Colonic mucosa (tissue), 4 donors: ENCODE measurements around the gene PDIA2. TPM values are rescaled to one million over a fixed set of nuclear protein-coding genes. Genes with fewer than 3 reads are reported as not detected.

ENCODE experiments used
- DNase-seq: peaks from one replicate; pipeline ENCODE4 v3.0.0-alpha.2; 2020
- H3K27ac ChIP-seq: fragments of 200-600 bp; one replicate; pipeline ENCODE4 v1.8.0; 2021
- H3K27me3 ChIP-seq: fragments of 200-600 bp; one replicate; pipeline ENCODE4 v1.8.0; 2021
- H3K36me3 ChIP-seq: fragments of 200-600 bp; one replicate; pipeline ENCODE4 v1.8.0; 2021
- H3K4me1 ChIP-seq: fragments of 200-600 bp; one replicate; pipeline ENCODE4 v1.8.0; 2021; ENCODE audit warnings: mild to moderate bottlenecking
- H3K4me3 ChIP-seq: fragments of 200-600 bp; one replicate; pipeline ENCODE4 v1.8.0; 2021
- H3K9ac ChIP-seq, 2 donors: one replicate each; pipeline ENCODE4 v1.7.0; 2013; ENCODE audit warnings: control low read depth in 2 of 2, low read depth in 2 of 2, low read length in 2 of 2
- H3K9me3 ChIP-seq: fragments of 200-600 bp; one replicate; pipeline ENCODE4 v1.8.0; 2021
- intact Hi-C: fragments of 100-400 bp; cut with DNase I; formaldehyde crosslinking; loops from one replicate; pipeline ENCODE4 v1.14.1; 2022
- total RNA-seq, 2 donors: library from RNA; stranded (reverse); fragmentation: NEBNext Ultra II Directional in 1 of 2; extraction: Animal tissue kit (Norgen Biotek cat#: 25700) in 1 of 2; gene quantifications; one replicate each; pipeline ENCODE4 v1.2.1, GENCODE V29; 2021
- TF ChIP-seq, protein P1 (sequence below): fragments of 200-600 bp; IDR thresholded peaks from one replicate; pipeline ENCODE4 v1.8.0; 2022; ENCODE audit warnings: antibody characterized with exemption, mild to moderate bottlenecking
- donor health status: healthy.
- donor health status: DM: no; HTN: no; CAD: no.
- donor health status: DM: no; HTN: no; CAD: no.

PDIA2 gene
- total RNA-seq, 2 donors from 2014 or later = 1.4 to 2.6 TPM

DNA sequence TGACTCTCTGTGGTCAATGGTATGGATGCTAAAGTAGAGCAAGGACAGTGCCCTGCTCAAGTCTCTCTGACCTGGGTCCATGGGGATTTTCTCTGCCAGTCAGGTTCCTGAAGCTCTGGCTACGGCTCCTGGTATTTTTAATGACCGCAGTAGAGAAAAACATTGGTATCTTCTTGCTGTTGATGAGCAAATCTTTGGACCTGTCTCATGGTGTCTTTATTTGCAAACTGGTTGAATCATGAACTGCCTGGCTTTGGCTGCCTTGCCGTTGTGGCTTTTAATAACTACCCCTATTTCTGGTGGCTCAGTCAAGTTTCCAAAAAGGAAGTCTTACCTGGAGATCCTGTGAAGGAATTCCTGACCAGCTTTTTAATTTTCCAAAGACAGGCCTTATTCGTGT lies 39.6 kb upstream of the PDIA2 start:
- Histone ChIP-seq H3K9ac (no peak overlapping the region), H3K27ac (no peak overlapping the region), H3K9me3 (no peaks in the 10 kb centered on the region), H3K36me3 (no peaks in the 10 kb centered on the region), H3K4me1 (peaks cover 2% of the 10 kb centered on the region), H3K27me3 (no peaks in the 10 kb centered on the region), H3K4me3 (no peak overlapping the region)
- DNase-seq = no peak
- TF ChIP-seq, protein P1, sequence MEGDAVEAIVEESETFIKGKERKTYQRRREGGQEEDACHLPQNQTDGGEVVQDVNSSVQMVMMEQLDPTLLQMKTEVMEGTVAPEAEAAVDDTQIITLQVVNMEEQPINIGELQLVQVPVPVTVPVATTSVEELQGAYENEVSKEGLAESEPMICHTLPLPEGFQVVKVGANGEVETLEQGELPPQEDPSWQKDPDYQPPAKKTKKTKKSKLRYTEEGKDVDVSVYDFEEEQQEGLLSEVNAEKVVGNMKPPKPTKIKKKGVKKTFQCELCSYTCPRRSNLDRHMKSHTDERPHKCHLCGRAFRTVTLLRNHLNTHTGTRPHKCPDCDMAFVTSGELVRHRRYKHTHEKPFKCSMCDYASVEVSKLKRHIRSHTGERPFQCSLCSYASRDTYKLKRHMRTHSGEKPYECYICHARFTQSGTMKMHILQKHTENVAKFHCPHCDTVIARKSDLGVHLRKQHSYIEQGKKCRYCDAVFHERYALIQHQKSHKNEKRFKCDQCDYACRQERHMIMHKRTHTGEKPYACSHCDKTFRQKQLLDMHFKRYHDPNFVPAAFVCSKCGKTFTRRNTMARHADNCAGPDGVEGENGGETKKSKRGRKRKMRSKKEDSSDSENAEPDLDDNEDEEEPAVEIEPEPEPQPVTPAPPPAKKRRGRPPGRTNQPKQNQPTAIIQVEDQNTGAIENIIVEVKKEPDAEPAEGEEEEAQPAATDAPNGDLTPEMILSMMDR = no peak
- intact Hi-C loops = no loop called here

DNA sequence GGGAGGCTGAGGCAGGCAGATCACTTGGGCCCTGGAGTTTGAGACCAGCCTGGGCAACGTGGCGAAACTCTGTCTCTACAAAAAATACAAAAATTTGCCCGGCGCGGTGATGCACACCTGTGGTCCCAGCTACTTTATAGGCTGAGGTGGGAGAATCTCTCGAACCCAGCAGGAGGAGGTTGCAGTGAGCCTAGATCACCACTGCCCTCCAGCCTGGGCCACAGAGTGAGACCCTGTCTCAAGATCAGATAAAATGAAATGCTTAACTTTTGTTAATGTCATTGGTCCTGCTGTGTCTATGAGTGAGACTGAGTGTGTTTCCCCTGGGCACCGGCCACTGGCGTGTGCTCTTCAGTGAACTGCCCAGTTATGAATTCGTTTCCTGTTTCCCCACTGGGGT lies 37.9 kb upstream of the PDIA2 start:
- no peak for DNase-seq
- Histone ChIP-seq H3K4me3 (no peak overlapping the region), H3K9ac (no peak overlapping the region), H3K27me3 (no peaks in the 10 kb centered on the region), H3K27ac (no peak overlapping the region), H3K36me3 (no peaks in the 10 kb centered on the region), H3K9me3 (no peaks in the 10 kb centered on the region), H3K4me1 (peaks cover 2% of the 10 kb centered on the region)
- intact Hi-C loops = no loop called here
- TF ChIP-seq, protein P1 = no peak

DNA sequence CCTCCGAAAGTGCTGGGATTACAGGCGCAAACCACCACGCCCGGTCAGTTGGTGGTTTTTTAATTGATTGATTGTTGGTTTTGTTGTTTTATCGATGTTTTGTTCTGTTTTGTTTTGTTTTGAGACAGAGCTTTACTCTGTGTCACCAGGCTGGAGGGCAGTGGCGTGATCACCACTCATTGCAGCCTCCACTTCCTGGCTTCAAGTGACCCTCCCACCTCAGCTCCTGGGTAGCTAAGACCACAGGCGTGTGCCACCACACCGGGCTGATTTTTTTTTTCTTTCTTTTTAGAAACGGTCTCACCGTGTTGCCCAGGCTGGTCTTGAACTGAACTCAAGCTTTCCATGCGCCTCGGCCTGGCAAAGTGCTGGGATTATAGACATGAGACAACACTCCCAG lies 35.9 kb upstream of the PDIA2 start:
- no peaks in the 10 kb centered on the region for H3K27me3 ChIP-seq
- TF ChIP-seq, protein P1 = no peak
- no peaks in the 10 kb centered on the region for H3K9me3 ChIP-seq
- DNase-seq = no peak
- intact Hi-C loops = no loop called here
- no peaks in the 10 kb centered on the region for H3K36me3 ChIP-seq
- no peak overlapping the region for H3K9ac ChIP-seq
- H3K4me3 ChIP-seq = no peak overlapping the region
- H3K27ac ChIP-seq = no peak overlapping the region
- no peaks in the 10 kb centered on the region for H3K4me1 ChIP-seq

DNA sequence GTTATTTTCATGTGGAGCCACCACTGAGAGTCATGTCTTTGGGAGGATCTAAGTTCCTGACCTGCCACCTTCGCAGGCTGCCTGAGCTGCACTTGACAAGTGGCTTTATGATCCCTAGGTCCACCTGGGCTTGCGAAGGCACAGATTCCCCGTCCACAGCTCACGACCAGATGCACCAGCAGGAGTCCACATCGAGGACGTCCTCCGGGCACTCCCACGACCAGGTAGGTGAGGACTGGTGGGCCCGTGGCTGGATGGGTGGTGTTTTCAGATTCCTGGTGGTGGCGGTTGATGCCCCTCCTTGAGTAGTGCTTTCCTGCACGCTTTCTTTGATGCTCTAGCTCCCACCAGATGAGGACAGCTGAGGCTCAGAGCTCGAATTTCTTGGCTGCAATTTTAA lies 33.5 kb upstream of the PDIA2 start:
- Histone ChIP-seq H3K27me3 (no peaks in the 10 kb centered on the region), H3K4me3 (no peak overlapping the region), H3K9me3 (no peaks in the 10 kb centered on the region), H3K36me3 (no peaks in the 10 kb centered on the region), H3K4me1 (peaks cover 9% of the 10 kb centered on the region), H3K27ac (no peak overlapping the region), H3K9ac (no peak overlapping the region)
- DNase-seq = no peak
- intact Hi-C loops = no loop called here
- TF ChIP-seq, protein P1 = no peak

DNA sequence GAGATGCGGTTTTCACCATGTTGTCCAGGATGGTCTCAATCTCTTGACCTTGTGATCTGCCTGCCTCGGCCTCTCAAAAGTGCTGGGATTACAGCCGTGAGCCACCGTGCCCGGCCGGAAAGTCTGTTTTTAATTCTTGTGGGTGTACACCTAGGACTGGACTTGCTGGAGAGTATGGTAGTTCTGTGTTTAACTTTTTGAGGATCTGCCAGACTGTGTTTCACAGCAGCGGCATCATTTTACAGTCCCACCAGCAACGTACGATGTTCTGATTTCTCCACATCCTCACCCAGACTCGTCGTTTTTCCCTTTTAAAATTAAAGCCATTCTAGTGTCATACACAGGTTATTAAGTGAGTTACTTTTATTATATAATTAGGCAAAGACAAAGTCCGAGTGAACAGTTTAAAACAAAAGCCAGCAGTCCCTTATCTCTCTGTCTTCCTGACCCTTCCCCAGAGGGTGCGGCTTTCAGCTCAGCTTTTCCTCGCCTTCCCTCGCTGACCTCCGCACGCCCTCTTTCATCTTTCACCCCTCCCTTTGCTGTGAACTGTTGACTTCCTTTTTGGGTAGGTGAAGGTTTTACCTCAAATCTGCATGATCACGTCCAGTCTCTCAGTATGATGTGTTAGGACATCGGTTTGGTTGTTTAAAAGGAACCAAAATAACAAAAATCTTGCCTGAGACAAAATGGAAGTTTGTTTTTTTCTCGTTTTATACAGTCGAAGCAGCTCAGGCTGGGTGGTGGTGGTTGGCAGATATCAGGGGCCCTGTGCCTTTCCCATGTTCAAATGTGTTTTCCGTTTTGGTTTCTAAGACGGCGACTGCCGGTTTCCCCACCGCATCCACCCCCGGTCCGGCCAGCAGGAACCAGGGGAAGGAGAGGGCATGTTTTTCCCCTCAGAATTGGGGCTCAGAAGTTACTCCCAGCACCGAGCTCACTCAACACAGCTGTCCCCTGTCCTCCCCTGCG lies 30.3 kb upstream of the PDIA2 start:
- peak overlapping the region; percentile 39 for H3K27ac ChIP-seq
- DNase-seq = peak; percentile 84
- intact Hi-C loops = no loop called here
- H3K4me1 ChIP-seq = peaks cover 9% of the 10 kb centered on the region
- TF ChIP-seq, protein P1 = no peak
- H3K36me3 ChIP-seq = no peaks in the 10 kb centered on the region
- no peaks in the 10 kb centered on the region for H3K27me3 ChIP-seq
- H3K4me3 ChIP-seq = no peak overlapping the region
- peak overlapping the region in 1 of 2 donors; percentile 48 for H3K9ac ChIP-seq
- no peaks in the 10 kb centered on the region for H3K9me3 ChIP-seq
